WTC11 (cell line): ENCODE measurements around the gene ANGEL2. TPM values are rescaled to one million over a fixed set of nuclear protein-coding genes. Genes with fewer than 3 reads are reported as not detected.

ENCODE experiments used
- ATF6 ChIP-seq: sonication (generic); formaldehyde crosslinking; IDR thresholded peaks from 2 replicates; pipeline ENCODE4 v1.8.1; 2023; ENCODE audit warnings: mild to moderate bottlenecking, missing genetic modification reagents
- E2F4 ChIP-seq: sonication (generic); formaldehyde crosslinking; IDR thresholded peaks from 2 replicates; pipeline ENCODE4 v1.8.1; 2022; ENCODE audit warnings: low read depth, mild to moderate bottlenecking, moderate library complexity, missing genetic modification reagents, borderline replicate concordance
- ELF4 ChIP-seq: sonication (generic); formaldehyde crosslinking; IDR thresholded peaks from 2 replicates; pipeline ENCODE4 v1.8.1; 2022; ENCODE audit warnings: low read depth, mild to moderate bottlenecking, moderate library complexity, missing genetic modification reagents
- FOXJ3 ChIP-seq: sonication (generic); formaldehyde crosslinking; IDR thresholded peaks from 2 replicates; pipeline ENCODE4 v1.9.0; 2021; ENCODE audit warnings: missing genetic modification reagents, mild to moderate bottlenecking, borderline replicate concordance
- FOXP1 ChIP-seq: sonication (generic); formaldehyde crosslinking; IDR thresholded peaks from 2 replicates; pipeline ENCODE4 v1.8.0; 2022; ENCODE audit warnings: missing genetic modification reagents, mild to moderate bottlenecking, moderate library complexity, borderline replicate concordance
- GABPB1 ChIP-seq: sonication (generic); formaldehyde crosslinking; IDR thresholded peaks from 2 replicates; pipeline ENCODE4 v1.8.1; 2023; ENCODE audit warnings: mild to moderate bottlenecking, missing genetic modification reagents
- GRHL2 ChIP-seq: fragments of 250-450 bp; sonication (Bioruptor Pico); IDR thresholded peaks from 2 replicates; pipeline ENCODE4 v1.8.0; 2022; ENCODE audit warnings: mild to moderate bottlenecking, moderate library complexity; ENCODE audit not compliant: insufficient replicate concordance, severe bottlenecking
- GTF2I ChIP-seq: fragments of 250-450 bp; sonication (Bioruptor Pico); conservative IDR thresholded peaks from 2 replicates; pipeline ENCODE4 v1.4.0; 2021; ENCODE audit warnings: mild to moderate bottlenecking
- JUN ChIP-seq: sonication (generic); formaldehyde crosslinking; IDR thresholded peaks from 2 replicates; pipeline ENCODE4 v1.8.0; 2023; ENCODE audit warnings: mild to moderate bottlenecking, missing genetic modification reagents
- NFE2L1 ChIP-seq: sonication (generic); formaldehyde crosslinking; IDR thresholded peaks from 2 replicates; pipeline ENCODE4 v1.8.1; 2023; ENCODE audit warnings: missing genetic modification reagents
- NFYB ChIP-seq: sonication (generic); formaldehyde crosslinking; conservative IDR thresholded peaks from 2 replicates; pipeline ENCODE4 v1.8.0; 2022; ENCODE audit warnings: low read depth, missing genetic modification reagents
- NR2C2 ChIP-seq: sonication (generic); formaldehyde crosslinking; IDR thresholded peaks from 2 replicates; pipeline ENCODE4 v1.8.0; 2022; ENCODE audit warnings: mild to moderate bottlenecking, missing genetic modification reagents
- NR3C1 ChIP-seq: sonication (generic); formaldehyde crosslinking; conservative IDR thresholded peaks from 2 replicates; pipeline ENCODE4 v1.8.1; 2023; ENCODE audit warnings: low read depth, mild to moderate bottlenecking, missing genetic modification reagents
- SMAD3 ChIP-seq: sonication (generic); formaldehyde crosslinking; IDR thresholded peaks from 2 replicates; pipeline ENCODE4 v1.8.0; 2022; ENCODE audit warnings: missing genetic modification reagents, mild to moderate bottlenecking, borderline replicate concordance
- TP53 ChIP-seq: sonication (generic); formaldehyde crosslinking; IDR thresholded peaks from 2 replicates; pipeline ENCODE4 v1.8.1; 2023; ENCODE audit warnings: mild to moderate bottlenecking, missing genetic modification reagents
- USF2 ChIP-seq: sonication (generic); formaldehyde crosslinking; IDR thresholded peaks from 2 replicates; pipeline ENCODE4 v1.8.1; 2023; ENCODE audit warnings: mild to moderate bottlenecking, missing genetic modification reagents, moderate library complexity
- ZBTB21 ChIP-seq: sonication (generic); formaldehyde crosslinking; IDR thresholded peaks from 2 replicates; pipeline ENCODE4 v1.8.1; 2023; ENCODE audit warnings: mild to moderate bottlenecking, missing genetic modification reagents, borderline replicate concordance
- ZNF121 ChIP-seq: sonication (generic); formaldehyde crosslinking; IDR thresholded peaks from 2 replicates; pipeline ENCODE4 v1.8.0; 2023; ENCODE audit warnings: missing genetic modification reagents
- ZNF396 ChIP-seq: fragments of 250-450 bp; sonication (Bioruptor Pico); IDR thresholded peaks from 2 replicates; pipeline ENCODE4 v1.8.0; 2021; ENCODE audit warnings: mild to moderate bottlenecking, moderate library complexity, borderline replicate concordance
- ZNF416 ChIP-seq: fragments of 250-450 bp; sonication (Bioruptor Pico); IDR thresholded peaks from 2 replicates; pipeline ENCODE4 v1.9.0; 2021; ENCODE audit warnings: mild to moderate bottlenecking, inconsistent platforms
- ZNF671 ChIP-seq: fragments of 250-450 bp; sonication (Bioruptor Pico); IDR thresholded peaks from 2 replicates; pipeline ENCODE4 v1.8.0; 2021; ENCODE audit warnings: mild to moderate bottlenecking
- total RNA-seq: library from RNA; stranded (reverse); gene quantifications from 3 replicates; pipeline ENCODE4 v1.2.3, GENCODE V29; 2021
- TF ChIP-seq, protein P1 (sequence below): fragments of 250-450 bp; sonication (Bioruptor Pico); IDR thresholded peaks from 2 replicates; pipeline ENCODE4 v2.1.2; 2022; ENCODE audit warnings: mild to moderate bottlenecking, moderate library complexity
- TF ChIP-seq, protein P2 (sequence below): fragments of 250-450 bp; sonication (Bioruptor Pico); conservative IDR thresholded peaks from 2 replicates; pipeline ENCODE4 v1.9.0; 2021; ENCODE audit warnings: mild to moderate bottlenecking
- TF ChIP-seq, protein P3 (sequence below): sonication (generic); formaldehyde crosslinking; IDR thresholded peaks from 2 replicates; pipeline ENCODE4 v1.8.1; 2022; ENCODE audit warnings: missing genetic modification reagents, borderline replicate concordance
- TF ChIP-seq, protein P4 (sequence below): sonication (generic); formaldehyde crosslinking; IDR thresholded peaks from 2 replicates; pipeline ENCODE4 v1.8.0; 2022; ENCODE audit warnings: mild to moderate bottlenecking, missing genetic modification reagents
- TF ChIP-seq, protein P5 (sequence below): sonication (generic); formaldehyde crosslinking; IDR thresholded peaks from 2 replicates; pipeline ENCODE4 v1.8.0; 2022; ENCODE audit warnings: mild to moderate bottlenecking, missing genetic modification reagents

ANGEL2 gene
- total RNA-seq, 1 experiment from 2014 or later = 38.6 TPM

- TF ChIP-seq ZNF121 = no peak
- TF ChIP-seq, protein P1, sequence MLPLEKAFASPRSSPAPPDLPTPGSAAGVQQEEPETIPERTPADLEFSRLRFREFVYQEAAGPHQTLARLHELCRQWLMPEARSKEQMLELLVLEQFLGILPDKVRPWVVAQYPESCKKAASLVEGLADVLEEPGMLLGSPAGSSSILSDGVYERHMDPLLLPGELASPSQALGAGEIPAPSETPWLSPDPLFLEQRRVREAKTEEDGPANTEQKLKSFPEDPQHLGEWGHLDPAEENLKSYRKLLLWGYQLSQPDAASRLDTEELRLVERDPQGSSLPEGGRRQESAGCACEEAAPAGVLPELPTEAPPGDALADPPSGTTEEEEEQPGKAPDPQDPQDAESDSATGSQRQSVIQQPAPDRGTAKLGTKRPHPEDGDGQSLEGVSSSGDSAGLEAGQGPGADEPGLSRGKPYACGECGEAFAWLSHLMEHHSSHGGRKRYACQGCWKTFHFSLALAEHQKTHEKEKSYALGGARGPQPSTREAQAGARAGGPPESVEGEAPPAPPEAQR (CRISPR knock-in tag) = no peak
- TF ChIP-seq TP53 = no peak
- TF ChIP-seq E2F4 (CRISPR knock-in tag) = no peak
- TF ChIP-seq, protein P2, sequence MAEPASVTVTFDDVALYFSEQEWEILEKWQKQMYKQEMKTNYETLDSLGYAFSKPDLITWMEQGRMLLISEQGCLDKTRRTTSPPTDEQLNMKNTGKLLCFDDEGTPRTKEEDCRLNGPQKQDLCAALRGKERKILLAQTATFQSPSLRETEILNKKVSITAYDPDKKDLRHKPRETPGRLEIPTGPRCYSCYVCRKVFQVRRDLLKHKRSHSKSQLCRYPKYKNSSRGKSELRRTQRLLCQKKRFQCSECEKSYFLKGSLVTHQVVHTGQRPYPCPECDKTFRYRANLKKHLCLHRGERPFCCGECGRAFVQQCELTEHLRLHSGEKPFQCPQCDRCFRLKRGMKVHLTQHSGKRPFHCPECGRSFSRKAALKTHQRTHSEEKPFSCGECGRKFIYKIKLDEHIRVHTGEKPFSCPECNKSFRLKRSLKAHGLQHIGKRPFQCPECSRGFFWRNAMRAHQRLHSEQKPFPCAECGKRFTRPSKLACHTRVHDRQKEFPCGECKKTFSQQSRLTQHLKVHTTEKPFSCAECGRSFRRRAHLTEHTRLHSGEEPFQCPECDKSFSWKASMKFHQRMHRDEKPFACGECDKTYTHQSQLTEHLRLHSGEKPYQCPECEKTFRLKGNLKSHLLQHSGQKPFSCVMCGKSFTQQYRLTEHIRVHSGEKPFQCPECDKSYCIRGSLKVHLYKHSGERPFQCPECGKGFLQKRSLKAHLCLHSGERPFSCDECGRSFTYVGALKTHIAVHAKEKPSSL = no peak
- TF ChIP-seq FOXJ3 = no peak
- no peak for TF ChIP-seq ZNF396 (CRISPR knock-in tag)
- no peak for TF ChIP-seq ZNF671 (CRISPR knock-in tag)
- TF ChIP-seq GABPB1 (CRISPR knock-in tag) = peak; percentile 70; the same call in 1 of the 2 replicates
- TF ChIP-seq ATF6 (CRISPR knock-in tag) = no peak
- TF ChIP-seq, protein P3, sequence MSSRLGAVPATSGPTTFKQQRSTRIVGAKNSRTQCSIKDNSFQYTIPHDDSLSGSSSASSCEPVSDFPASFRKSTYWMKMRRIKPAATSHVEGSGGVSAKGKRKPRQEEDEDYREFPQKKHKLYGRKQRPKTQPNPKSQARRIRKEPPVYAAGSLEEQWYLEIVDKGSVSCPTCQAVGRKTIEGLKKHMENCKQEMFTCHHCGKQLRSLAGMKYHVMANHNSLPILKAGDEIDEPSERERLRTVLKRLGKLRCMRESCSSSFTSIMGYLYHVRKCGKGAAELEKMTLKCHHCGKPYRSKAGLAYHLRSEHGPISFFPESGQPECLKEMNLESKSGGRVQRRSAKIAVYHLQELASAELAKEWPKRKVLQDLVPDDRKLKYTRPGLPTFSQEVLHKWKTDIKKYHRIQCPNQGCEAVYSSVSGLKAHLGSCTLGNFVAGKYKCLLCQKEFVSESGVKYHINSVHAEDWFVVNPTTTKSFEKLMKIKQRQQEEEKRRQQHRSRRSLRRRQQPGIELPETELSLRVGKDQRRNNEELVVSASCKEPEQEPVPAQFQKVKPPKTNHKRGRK (CRISPR knock-in tag) = no peak
- TF ChIP-seq USF2 = no peak
- TF ChIP-seq, protein P4, sequence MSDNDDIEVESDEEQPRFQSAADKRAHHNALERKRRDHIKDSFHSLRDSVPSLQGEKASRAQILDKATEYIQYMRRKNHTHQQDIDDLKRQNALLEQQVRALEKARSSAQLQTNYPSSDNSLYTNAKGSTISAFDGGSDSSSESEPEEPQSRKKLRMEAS (CRISPR knock-in tag) = peak; percentile 77
- no peak for TF ChIP-seq ZBTB21 (CRISPR knock-in tag)
- peak; percentile 94 for TF ChIP-seq NR2C2 (CRISPR knock-in tag)
- no peak for TF ChIP-seq SMAD3 (CRISPR knock-in tag)
- peak; percentile 74; the same call in 1 of the 2 replicates for TF ChIP-seq FOXP1 (CRISPR knock-in tag)
- TF ChIP-seq, protein P5, sequence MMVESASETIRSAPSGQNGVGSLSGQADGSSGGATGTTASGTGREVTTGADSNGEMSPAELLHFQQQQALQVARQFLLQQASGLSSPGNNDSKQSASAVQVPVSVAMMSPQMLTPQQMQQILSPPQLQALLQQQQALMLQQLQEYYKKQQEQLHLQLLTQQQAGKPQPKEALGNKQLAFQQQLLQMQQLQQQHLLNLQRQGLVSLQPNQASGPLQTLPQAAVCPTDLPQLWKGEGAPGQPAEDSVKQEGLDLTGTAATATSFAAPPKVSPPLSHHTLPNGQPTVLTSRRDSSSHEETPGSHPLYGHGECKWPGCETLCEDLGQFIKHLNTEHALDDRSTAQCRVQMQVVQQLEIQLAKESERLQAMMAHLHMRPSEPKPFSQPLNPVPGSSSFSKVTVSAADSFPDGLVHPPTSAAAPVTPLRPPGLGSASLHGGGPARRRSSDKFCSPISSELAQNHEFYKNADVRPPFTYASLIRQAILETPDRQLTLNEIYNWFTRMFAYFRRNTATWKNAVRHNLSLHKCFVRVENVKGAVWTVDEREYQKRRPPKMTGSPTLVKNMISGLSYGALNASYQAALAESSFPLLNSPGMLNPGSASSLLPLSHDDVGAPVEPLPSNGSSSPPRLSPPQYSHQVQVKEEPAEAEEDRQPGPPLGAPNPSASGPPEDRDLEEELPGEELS = 0 out of 2 replicates have a peak, but pooled peaks have one; percentile 16
- no peak for TF ChIP-seq GTF2I
- no peak for TF ChIP-seq NFYB (CRISPR knock-in tag)
- TF ChIP-seq NFE2L1 = no peak
- no peak for TF ChIP-seq ZNF416 (CRISPR knock-in tag)
- no peak for TF ChIP-seq JUN (CRISPR knock-in tag)
- no peak for TF ChIP-seq ELF4 (CRISPR knock-in tag)
- no peak for TF ChIP-seq NR3C1 (CRISPR knock-in tag)
- TF ChIP-seq GRHL2 = no peak
Observed at GRCh38 chr1:213051127-213051880, 35.6 kb upstream of the ANGEL2 start, which contains the start of gene RPS6KC1 (continued).
